Karpas-422 (cell line): Measurements from ENCODE around the gene PLOD2. TPM values are rescaled to one million over a fixed set of nuclear protein-coding genes. Genes with fewer than 3 reads are reported as not detected.

Experiments
- DNase-seq: peaks from one replicate; pipeline ENCODE4 v3.0.0-alpha.2; 2015
- H2AFZ ChIP-seq: fragments of 200-600 bp; sonication (generic); 2 replicates; pipeline ENCODE4 v1.6.1; 2014; ENCODE audit warnings: antibody characterized with exemption, low read length, mixed read lengths
- H3K27ac ChIP-seq: fragments of 200-600 bp; sonication (generic); 2 replicates; pipeline ENCODE4 v1.5.1; 2014; ENCODE audit warnings: mild to moderate bottlenecking, low read length, moderate library complexity
- H3K27me3 ChIP-seq: fragments of 200-600 bp; sonication (generic); 2 replicates; pipeline ENCODE4 v1.6.1; 2014; ENCODE audit warnings: low read length, mixed read lengths
- H3K36me3 ChIP-seq: fragments of 200-600 bp; sonication (generic); 2 replicates; pipeline ENCODE4 v1.6.1; 2014; ENCODE audit warnings: low read length, mixed read lengths; ENCODE audit not compliant: insufficient read depth
- H3K4me1 ChIP-seq: fragments of 200-600 bp; sonication (generic); 2 replicates; pipeline ENCODE4 v1.6.1; 2014; ENCODE audit warnings: mild to moderate bottlenecking, low read length, mixed read lengths
- H3K4me2 ChIP-seq: fragments of 200-600 bp; sonication (generic); 2 replicates; pipeline ENCODE4 v1.6.1; 2014; ENCODE audit warnings: low read length, low read depth, mild to moderate bottlenecking; ENCODE audit not compliant: poor library complexity, severe bottlenecking
- H3K4me3 ChIP-seq: fragments of 200-600 bp; sonication (generic); 2 replicates; pipeline ENCODE4 v1.5.1; 2014; ENCODE audit warnings: mild to moderate bottlenecking, antibody characterized with exemption, low read length, mixed read lengths
- H3K79me2 ChIP-seq: fragments of 200-600 bp; sonication (generic); 2 replicates; pipeline ENCODE4 v1.6.1; 2014; ENCODE audit warnings: mild to moderate bottlenecking, low read length, mixed read lengths
- H3K9ac ChIP-seq: fragments of 200-600 bp; sonication (generic); 2 replicates; pipeline ENCODE4 v1.6.0; 2014; ENCODE audit warnings: low read length
- H3K9me2 ChIP-seq: fragments of 200-600 bp; sonication (generic), shearing (Covaris generic); replicated peaks from 2 replicates; pipeline ENCODE4 v1.6.0; 2014; ENCODE audit warnings: mild to moderate bottlenecking, low read length, moderate library complexity; ENCODE audit not compliant: insufficient read depth
- H3K9me3 ChIP-seq: fragments of 300-700, 200-600 bp; sonication (generic); 2 replicates; pipeline ENCODE4 v1.6.1; 2014; ENCODE audit warnings: low read length, mixed read lengths
- H4K20me1 ChIP-seq: fragments of 200-600 bp; sonication (generic); 2 replicates; pipeline ENCODE4 v1.6.1; 2014; ENCODE audit warnings: mild to moderate bottlenecking, antibody characterized with exemption, low read length, low read depth; ENCODE audit not compliant: insufficient read depth
- total RNA-seq: library from RNA; depleted of rRNA; stranded (reverse); fragments of >200 nt; shearing (Covaris generic); gene quantifications from 2 replicates; pipeline ENCODE4 v1.2.3, GENCODE V29; 2014; ENCODE audit warnings: low replicate concordance; rRNA removed

PLOD2 gene
- total RNA-seq, 1 experiment from 2014 or later: not detected

DNA sequence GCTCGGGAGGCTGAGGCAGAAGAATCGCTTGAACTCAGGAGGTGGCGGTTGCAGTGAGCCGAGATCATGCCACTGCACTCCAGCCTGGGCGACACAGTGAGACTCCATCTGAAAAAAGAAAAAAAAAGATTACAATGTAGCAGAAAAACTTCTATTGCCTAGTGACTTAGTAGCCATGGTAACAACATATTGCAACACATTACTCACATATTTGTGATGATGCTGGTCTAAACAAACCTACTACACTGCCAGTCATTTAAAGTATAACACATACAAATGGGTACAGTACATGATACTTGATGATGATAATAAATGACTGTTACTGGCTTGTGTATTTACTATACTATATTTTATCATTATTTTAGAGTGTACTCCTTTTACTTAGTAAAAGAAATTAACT is 125.6 kb downstream of the PLOD2 start:
- Histone ChIP-seq H2AFZ (no peak overlapping the region), H3K4me1 (no peaks in the 10 kb centered on the region), H3K9me2 (no peaks in the 10 kb centered on the region), H3K4me2 (no peak overlapping the region), H3K79me2 (no peaks in the 10 kb centered on the region), H3K9ac (no peak overlapping the region), H3K36me3 (no peaks in the 10 kb centered on the region), H3K9me3 (0 out of 2 replicates have a peak, but pooled peaks cover 8% of the 10 kb centered on the region), H3K27me3 (no peaks in the 10 kb centered on the region), H4K20me1 (no peaks in the 10 kb centered on the region), H3K27ac (no peak overlapping the region), H3K4me3 (no peak overlapping the region)
- no peak for DNase-seq

DNA sequence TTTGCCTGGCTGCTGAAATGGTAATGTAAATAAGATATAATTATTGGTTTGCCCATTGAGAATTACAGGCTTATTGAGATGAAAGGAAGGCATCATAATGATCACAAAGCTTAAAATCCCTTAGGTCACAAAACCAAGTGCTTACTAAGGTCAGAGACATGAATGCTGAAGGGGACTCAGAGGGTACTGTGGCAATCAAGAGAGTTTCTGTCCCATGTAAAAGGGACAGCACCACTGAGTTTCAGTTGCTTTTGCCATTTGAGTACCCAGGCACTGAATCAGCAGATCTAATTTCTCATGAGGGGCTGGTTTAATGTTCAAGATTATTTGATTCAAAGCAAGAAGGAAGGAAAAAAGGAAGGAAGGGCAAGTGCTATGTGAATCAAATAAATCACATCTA is 127.0 kb downstream of the PLOD2 start:
- Histone ChIP-seq H3K4me3 (no peak overlapping the region), H4K20me1 (no peaks in the 10 kb centered on the region), H3K4me2 (no peak overlapping the region), H3K36me3 (no peaks in the 10 kb centered on the region), H3K9me2 (no peaks in the 10 kb centered on the region), H3K27me3 (no peaks in the 10 kb centered on the region), H2AFZ (no peak overlapping the region), H3K79me2 (no peaks in the 10 kb centered on the region), H3K4me1 (no peaks in the 10 kb centered on the region), H3K9ac (no peak overlapping the region), H3K27ac (no peak overlapping the region), H3K9me3 (0 out of 2 replicates have a peak, but pooled peaks cover 7% of the 10 kb centered on the region)
- DNase-seq: no peak

DNA sequence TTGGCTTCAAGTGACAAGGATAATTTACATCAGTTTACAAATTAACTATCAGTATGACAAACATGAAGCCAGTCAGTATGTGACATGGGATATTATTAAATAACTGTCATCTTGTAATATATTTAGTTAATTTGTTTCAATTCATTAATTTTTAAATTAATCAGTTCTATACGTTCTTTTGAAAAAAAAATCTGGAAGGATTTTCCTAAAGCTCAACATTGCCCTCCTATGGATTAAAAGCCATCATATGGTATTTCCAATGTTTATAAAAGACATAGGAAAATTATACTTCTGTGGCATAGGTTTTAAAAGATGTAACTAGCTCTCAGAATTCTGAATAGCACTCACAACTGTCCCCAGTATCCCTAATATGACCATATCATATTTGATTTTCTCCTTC is 134.4 kb downstream of the PLOD2 start:
- no peak overlapping the region for H3K9ac ChIP-seq
- no peaks in the 10 kb centered on the region for H3K36me3 ChIP-seq
- no peak overlapping the region for H3K4me2 ChIP-seq
- H2AFZ ChIP-seq: no peak overlapping the region
- no peak overlapping the region for H3K4me3 ChIP-seq
- no peak overlapping the region for H3K27ac ChIP-seq
- H3K27me3 ChIP-seq: no peaks in the 10 kb centered on the region
- H3K9me2 ChIP-seq: no peaks in the 10 kb centered on the region
- H3K4me1 ChIP-seq: no peaks in the 10 kb centered on the region
- H3K79me2 ChIP-seq: no peaks in the 10 kb centered on the region
- H3K9me3 ChIP-seq: no peaks in the 10 kb centered on the region
- H4K20me1 ChIP-seq: no peaks in the 10 kb centered on the region
- no peak for DNase-seq

DNA sequence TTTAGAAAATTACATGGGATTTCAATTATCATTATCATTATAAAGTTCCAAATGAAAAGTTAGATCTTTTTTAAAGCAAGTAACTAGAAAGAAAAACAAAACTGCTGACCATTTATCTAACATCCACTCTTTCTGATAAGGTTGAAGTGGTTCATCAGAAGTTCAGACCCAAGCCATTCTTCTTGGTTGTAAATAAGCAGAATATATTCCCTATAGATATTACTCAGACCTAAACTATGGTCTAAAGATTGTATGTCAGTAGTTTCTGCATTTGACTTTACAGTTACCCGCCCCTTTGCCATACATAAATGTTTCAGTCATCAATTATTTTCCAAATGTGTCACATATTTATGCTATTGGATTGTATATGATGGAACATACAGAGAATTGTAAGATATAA is 136.7 kb downstream of the PLOD2 start:
- H3K4me3 ChIP-seq: no peak overlapping the region
- H4K20me1 ChIP-seq: no peaks in the 10 kb centered on the region
- no peak overlapping the region for H3K4me2 ChIP-seq
- H3K79me2 ChIP-seq: no peaks in the 10 kb centered on the region
- DNase-seq: no peak
- H2AFZ ChIP-seq: no peak overlapping the region
- H3K4me1 ChIP-seq: no peaks in the 10 kb centered on the region
- no peaks in the 10 kb centered on the region for H3K9me2 ChIP-seq
- H3K9me3 ChIP-seq: no peaks in the 10 kb centered on the region
- no peaks in the 10 kb centered on the region for H3K27me3 ChIP-seq
- H3K36me3 ChIP-seq: no peaks in the 10 kb centered on the region
- no peak overlapping the region for H3K27ac ChIP-seq
- no peak overlapping the region for H3K9ac ChIP-seq

DNA sequence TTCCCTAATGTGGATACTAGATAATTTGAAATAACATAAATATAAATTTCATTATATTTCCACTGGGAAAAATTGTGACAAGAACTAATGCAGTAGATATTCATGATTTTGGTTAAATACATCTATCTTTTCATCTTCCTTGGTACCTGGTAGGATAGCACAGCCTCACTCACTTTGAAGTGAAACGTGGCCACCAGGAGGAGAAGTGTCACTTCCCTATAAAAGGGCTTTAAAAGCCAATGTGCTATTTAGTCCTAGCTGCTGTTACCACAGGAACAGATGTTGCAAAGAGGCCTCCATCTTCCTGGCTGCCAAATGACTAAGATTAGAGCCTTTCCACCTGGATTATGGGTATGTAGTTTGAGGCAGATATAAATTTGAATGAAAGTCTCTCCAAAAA is 140.0 kb downstream of the PLOD2 start:
- Histone ChIP-seq H3K9ac (no peak overlapping the region), H3K79me2 (no peaks in the 10 kb centered on the region), H3K27ac (no peak overlapping the region), H3K9me3 (0 out of 2 replicates have a peak, but pooled peaks cover 3% of the 10 kb centered on the region), H3K9me2 (no peaks in the 10 kb centered on the region), H3K4me3 (no peak overlapping the region), H2AFZ (no peak overlapping the region), H3K27me3 (no peaks in the 10 kb centered on the region), H3K36me3 (no peaks in the 10 kb centered on the region), H3K4me1 (no peaks in the 10 kb centered on the region), H3K4me2 (no peak overlapping the region), H4K20me1 (no peaks in the 10 kb centered on the region)
- no peak for DNase-seq

DNA sequence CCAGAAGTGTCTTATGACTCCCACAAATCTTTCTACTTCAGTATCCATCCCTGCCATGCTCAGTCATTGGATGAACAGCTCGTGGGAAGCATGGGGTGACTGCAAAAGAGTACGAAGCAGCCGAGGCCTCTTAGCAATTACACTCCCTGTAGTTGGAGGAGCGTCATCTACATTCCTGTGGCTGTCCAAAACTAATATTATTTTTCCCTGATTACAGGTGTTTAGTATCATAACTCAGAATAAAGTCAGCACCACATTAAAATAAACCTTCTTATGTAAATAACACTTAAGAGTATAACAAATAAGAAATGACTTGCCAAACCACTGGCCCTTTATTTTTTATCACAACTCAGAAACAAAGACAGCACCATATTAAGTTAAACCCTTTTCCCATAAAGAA is 141.5 kb downstream of the PLOD2 start:
- no peak overlapping the region for H3K4me2 ChIP-seq
- no peak overlapping the region for H3K4me3 ChIP-seq
- H3K9ac ChIP-seq: no peak overlapping the region
- no peak overlapping the region for H3K27ac ChIP-seq
- H3K79me2 ChIP-seq: no peaks in the 10 kb centered on the region
- H3K9me3 ChIP-seq: 0 out of 2 replicates have a peak, but pooled peaks cover 3% of the 10 kb centered on the region
- no peak for DNase-seq
- no peaks in the 10 kb centered on the region for H3K9me2 ChIP-seq
- no peaks in the 10 kb centered on the region for H3K36me3 ChIP-seq
- no peaks in the 10 kb centered on the region for H3K27me3 ChIP-seq
- no peaks in the 10 kb centered on the region for H3K4me1 ChIP-seq
- no peak overlapping the region for H2AFZ ChIP-seq
- H4K20me1 ChIP-seq: no peaks in the 10 kb centered on the region

Other genes starting within 250 kb of the PLOD2 start
- not detected in 2 replicates for gene PLSCR4, start 89.9 kb upstream of the PLOD2 start, total RNA-seq